HG02943 (cell line): Measurements from ENCODE around the gene TFEB.

Source experiments
- ATAC-seq: cut with Tn5 transposase; IDR thresholded peaks from one replicate; pipeline ENCODE4 v1.9.1; 2021; ENCODE audit warnings: mild to moderate bottlenecking, low read depth, moderate library complexity; ENCODE audit not compliant: unreplicated experiment

TFEB gene

GRCh38 chr6:41642960-41643898 lies 92.2 kb downstream of the TFEB start:
- ATAC-seq, result no peak

GRCh38 chr6:41642090-41642959 lies 93.1 kb downstream of the TFEB start:
- ATAC-seq, result no peak

- ATAC-seq, result no peak
Measured at GRCh38 chr6:41641352-41641925, 94.0 kb downstream of the TFEB start.

GRCh38 chr6:41640426-41640825 lies 95.0 kb downstream of the TFEB start:
- ATAC-seq, result no peak

GRCh38 chr6:41639809-41640371 lies 95.5 kb downstream of the TFEB start:
- no peak for ATAC-seq

- ATAC-seq, result no peak
Measured at GRCh38 chr6:41638935-41639808, 96.2 kb downstream of the TFEB start.

GRCh38 chr6:41638002-41638934 lies 97.1 kb downstream of the TFEB start, which contains the start of gene MDFI:
Gene MDFI (plus strand): TSS chr6:41638468. CDS start chr6:41638750, 282 bp downstream.
- no peak for ATAC-seq

GRCh38 chr6:41637194-41638001 lies 98.0 kb downstream of the TFEB start:
- ATAC-seq, result no peak

- no peak for ATAC-seq
Measured at GRCh38 chr6:41636833-41637193, 98.6 kb downstream of the TFEB start.

GRCh38 chr6:41635365-41635764 lies 100.0 kb downstream of the TFEB start:
- no peak for ATAC-seq

- no peak for ATAC-seq
Measured at GRCh38 chr6:41634657-41635056, 100.8 kb downstream of the TFEB start.
